GM21576 (cell line): Measurements from ENCODE around the gene NCK2.
A peak's percentile ranks its signal among the peaks of the same experiment; 100 is the strongest.

Experiments used
- ATAC-seq: cut with Tn5 transposase; IDR thresholded peaks from one replicate; pipeline ENCODE4 v1.9.1; 2021; ENCODE audit warnings: mild to moderate bottlenecking, moderate library complexity; ENCODE audit not compliant: unreplicated experiment

The NCK2 gene

GRCh38 chr2:105734762-105735538 is 9.8 kb upstream of the NCK2 start:
- no peak for ATAC-seq

- no peak for ATAC-seq
Measured at GRCh38 chr2:105736145-105736544, 8.6 kb upstream of the NCK2 start.

- no peak for ATAC-seq
Measured at GRCh38 chr2:105737980-105738657, 6.6 kb upstream of the NCK2 start.

GRCh38 chr2:105738658-105739241 is 6.0 kb upstream of the NCK2 start:
- no peak for ATAC-seq

- no peak for ATAC-seq
Measured at GRCh38 chr2:105739426-105739825, 5.3 kb upstream of the NCK2 start.

GRCh38 chr2:105739944-105740530 is 4.7 kb upstream of the NCK2 start:
- ATAC-seq: no peak

GRCh38 chr2:105741174-105741573 is 3.5 kb upstream of the NCK2 start:
- ATAC-seq: no peak

GRCh38 chr2:105741617-105742016 is 3.1 kb upstream of the NCK2 start:
- ATAC-seq: no peak

- ATAC-seq: peak; percentile 65
Measured at GRCh38 chr2:105744091-105744908, 412 bp upstream of the NCK2 start.

GRCh38 chr2:105746177-105747080 is 1.7 kb downstream of the NCK2 start:
- peak; percentile 45 for ATAC-seq

GRCh38 chr2:105747254-105747894 is 2.7 kb downstream of the NCK2 start:
- ATAC-seq: no peak

GRCh38 chr2:105747991-105748390 is 3.3 kb downstream of the NCK2 start:
- ATAC-seq: no peak

GRCh38 chr2:105748566-105748965 is 3.9 kb downstream of the NCK2 start:
- ATAC-seq: no peak

GRCh38 chr2:105749583-105750400 is 5.1 kb downstream of the NCK2 start:
- ATAC-seq: no peak

GRCh38 chr2:105750735-105751134 is 6.0 kb downstream of the NCK2 start:
- no peak for ATAC-seq

GRCh38 chr2:105751272-105751671 is 6.6 kb downstream of the NCK2 start:
- no peak for ATAC-seq

- no peak for ATAC-seq
Measured at GRCh38 chr2:105752691-105753358, 8.1 kb downstream of the NCK2 start.

GRCh38 chr2:105753380-105753779 is 8.7 kb downstream of the NCK2 start:
- no peak for ATAC-seq
